Nephron progenitor cell (in vitro differentiated cells): ENCODE data around the gene NBEA.
A peak's percentile ranks its signal among the peaks of the same experiment; 100 is the strongest.

Source experiments
- DNase-seq: peaks from one replicate; pipeline ENCODE4 v3.0.0; 2021
- H3K27ac Mint-ChIP-seq: 2 replicates; pipeline ENCODE4 v1.8.0; 2021; ENCODE audit warnings: mild to moderate bottlenecking, moderate library complexity, mixed read lengths
- H3K27me3 Mint-ChIP-seq: 2 replicates; pipeline ENCODE4 v1.8.0; 2021; ENCODE audit warnings: mild to moderate bottlenecking, low read depth, mixed read lengths; ENCODE audit not compliant: poor library complexity
- H3K36me3 Mint-ChIP-seq: 2 replicates; pipeline ENCODE4 v1.8.0; 2021; ENCODE audit warnings: low read depth, mixed read lengths
- H3K4me1 Mint-ChIP-seq: 2 replicates; pipeline ENCODE4 v1.8.0; 2021; ENCODE audit warnings: mixed read lengths
- H3K4me3 Mint-ChIP-seq: 2 replicates; pipeline ENCODE4 v1.8.0; 2021; ENCODE audit warnings: mild to moderate bottlenecking, moderate library complexity, mixed read lengths
- H3K9me3 Mint-ChIP-seq: 2 replicates; pipeline ENCODE4 v1.8.0; 2021; ENCODE audit warnings: mild to moderate bottlenecking, moderate library complexity, mixed read lengths
- CTCF ChIP-seq: fragments of 200-600 bp; sonication (generic); IDR thresholded peaks from 2 replicates; pipeline ENCODE4 v1.5.0; 2021; ENCODE audit warnings: antibody characterized with exemption

Gene NBEA

GRCh38 chr13:35211949-35212348 is 269.9 kb downstream of the NBEA start:
- Mint-ChIP-seq H3K27me3 (no peaks in the 10 kb centered on the region), H3K4me1 (no peaks in the 10 kb centered on the region), H3K36me3 (peaks cover 10% of the 10 kb centered on the region), H3K27ac (no peak overlapping the region), H3K4me3 (no peak overlapping the region), H3K9me3 (no peaks in the 10 kb centered on the region)
- no peak for TF ChIP-seq CTCF
- DNase-seq: no peak

- Mint-ChIP-seq H3K36me3 (peaks cover 10% of the 10 kb centered on the region), H3K27me3 (no peaks in the 10 kb centered on the region), H3K9me3 (no peaks in the 10 kb centered on the region), H3K4me1 (no peaks in the 10 kb centered on the region), H3K27ac (no peak overlapping the region), H3K4me3 (no peak overlapping the region)
- no peak for TF ChIP-seq CTCF
- DNase-seq: no peak
Observed at GRCh38 chr13:35213911-35214310, 271.8 kb downstream of the NBEA start.

- H3K27me3 Mint-ChIP-seq: no peaks in the 10 kb centered on the region
- peaks cover 29% of the 10 kb centered on the region for H3K36me3 Mint-ChIP-seq
- H3K9me3 Mint-ChIP-seq: peaks cover 17% of the 10 kb centered on the region
- TF ChIP-seq CTCF: no peak
- H3K4me3 Mint-ChIP-seq: no peak overlapping the region
- H3K27ac Mint-ChIP-seq: no peak overlapping the region
- no peaks in the 10 kb centered on the region for H3K4me1 Mint-ChIP-seq
- DNase-seq: no peak
Observed at GRCh38 chr13:35216131-35216530, 274.1 kb downstream of the NBEA start.

GRCh38 chr13:35219021-35219420 is 277.0 kb downstream of the NBEA start:
- Mint-ChIP-seq H3K4me1 (no peaks in the 10 kb centered on the region), H3K4me3 (no peak overlapping the region), H3K27me3 (no peaks in the 10 kb centered on the region), H3K27ac (no peak overlapping the region), H3K9me3 (peaks cover 21% of the 10 kb centered on the region), H3K36me3 (peaks cover 27% of the 10 kb centered on the region)
- no peak for DNase-seq
- no peak for TF ChIP-seq CTCF

- no peak for TF ChIP-seq CTCF
- Mint-ChIP-seq H3K36me3 (peaks cover 15% of the 10 kb centered on the region), H3K27me3 (no peaks in the 10 kb centered on the region), H3K4me3 (no peak overlapping the region), H3K9me3 (peaks cover 13% of the 10 kb centered on the region), H3K27ac (no peak overlapping the region), H3K4me1 (peaks cover 13% of the 10 kb centered on the region)
- no peak for DNase-seq
Observed at GRCh38 chr13:35225159-35225558, 283.1 kb downstream of the NBEA start.

- DNase-seq: no peak
- H3K27ac Mint-ChIP-seq: peak overlapping the region; percentile 66
- H3K4me1 Mint-ChIP-seq: peaks cover 13% of the 10 kb centered on the region
- peaks cover 11% of the 10 kb centered on the region for H3K36me3 Mint-ChIP-seq
- no peak overlapping the region for H3K4me3 Mint-ChIP-seq
- H3K9me3 Mint-ChIP-seq: peaks cover 8% of the 10 kb centered on the region
- TF ChIP-seq CTCF: no peak
- H3K27me3 Mint-ChIP-seq: no peaks in the 10 kb centered on the region
Observed at GRCh38 chr13:35225582-35225981, 283.5 kb downstream of the NBEA start.
